Effector CD8-positive, alpha-beta T cell (primary cell): ENCODE measurements around the gene POLR2A.

Experiments
- DNase-seq: peaks from one replicate; lab custom pipeline; 2025; lab: John Stamatoyannopoulos, UW

POLR2A gene

DNA sequence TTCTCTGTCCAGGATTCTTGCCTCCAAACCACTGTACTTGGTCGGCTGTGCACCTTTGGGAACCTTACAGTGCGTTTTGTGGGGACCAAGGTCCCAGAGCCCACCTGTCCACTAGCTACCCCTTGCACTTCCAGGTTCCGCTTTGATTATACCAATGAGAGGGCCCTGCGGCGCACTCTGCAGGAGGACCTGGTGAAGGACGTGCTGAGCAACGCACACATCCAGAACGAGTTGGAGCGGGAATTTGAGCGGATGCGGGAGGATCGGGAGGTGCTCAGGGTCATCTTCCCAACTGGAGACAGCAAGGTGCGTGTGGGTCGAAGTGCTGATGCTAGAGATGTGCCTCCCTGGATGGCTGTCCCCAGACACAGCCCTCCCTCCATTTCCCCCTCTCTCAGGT, 18.8 kb downstream of the POLR2A start:
- no peak for DNase-seq

DNA sequence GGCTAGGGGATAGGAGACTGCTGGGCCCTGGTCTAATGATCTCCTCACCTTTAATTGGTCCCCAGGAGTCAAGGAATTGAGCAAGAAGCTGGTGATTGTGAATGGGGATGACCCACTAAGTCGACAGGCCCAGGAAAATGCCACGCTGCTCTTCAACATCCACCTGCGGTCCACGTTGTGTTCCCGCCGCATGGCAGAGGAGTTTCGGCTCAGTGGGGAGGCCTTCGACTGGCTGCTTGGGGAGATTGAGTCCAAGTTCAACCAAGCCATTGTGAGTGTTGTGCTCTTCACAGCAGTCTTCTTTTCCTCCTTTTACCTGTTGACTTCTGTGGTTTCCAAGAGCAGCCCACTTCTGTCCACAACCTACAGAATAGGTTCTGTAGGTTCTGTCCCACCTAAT, 19.4 kb downstream of the POLR2A start:
- no peak for DNase-seq

DNA sequence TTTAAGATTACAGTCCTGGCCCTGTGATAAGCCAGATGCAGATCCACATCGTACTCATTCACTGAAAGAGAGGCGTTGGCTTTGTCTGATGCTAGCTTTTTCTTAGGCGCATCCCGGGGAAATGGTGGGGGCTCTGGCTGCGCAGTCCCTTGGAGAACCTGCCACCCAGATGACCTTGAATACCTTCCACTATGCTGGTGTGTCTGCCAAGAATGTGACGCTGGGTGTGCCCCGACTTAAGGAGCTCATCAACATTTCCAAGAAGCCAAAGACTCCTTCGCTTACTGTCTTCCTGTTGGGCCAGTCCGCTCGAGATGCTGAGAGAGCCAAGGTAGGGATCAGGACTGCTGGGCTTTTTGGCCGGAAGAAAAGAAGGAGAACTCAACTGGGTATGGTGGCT, 24.0 kb downstream of the POLR2A start:
- no peak for DNase-seq

DNA sequence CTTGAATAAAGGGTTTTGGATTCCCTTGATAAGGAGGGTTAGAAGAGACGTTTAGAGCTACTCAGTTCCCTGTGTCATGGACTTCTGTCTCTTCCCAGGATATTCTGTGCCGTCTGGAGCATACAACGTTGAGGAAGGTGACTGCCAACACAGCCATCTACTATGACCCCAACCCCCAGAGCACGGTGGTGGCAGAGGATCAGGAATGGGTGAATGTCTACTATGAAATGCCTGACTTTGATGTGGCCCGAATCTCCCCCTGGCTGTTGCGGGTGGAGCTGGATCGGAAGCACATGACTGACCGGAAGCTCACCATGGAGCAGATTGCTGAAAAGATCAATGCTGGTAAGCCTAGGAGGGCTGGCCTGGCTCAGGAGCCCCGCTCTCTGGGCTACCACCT, 24.7 kb downstream of the POLR2A start:
- DNase-seq, result no peak

DNA sequence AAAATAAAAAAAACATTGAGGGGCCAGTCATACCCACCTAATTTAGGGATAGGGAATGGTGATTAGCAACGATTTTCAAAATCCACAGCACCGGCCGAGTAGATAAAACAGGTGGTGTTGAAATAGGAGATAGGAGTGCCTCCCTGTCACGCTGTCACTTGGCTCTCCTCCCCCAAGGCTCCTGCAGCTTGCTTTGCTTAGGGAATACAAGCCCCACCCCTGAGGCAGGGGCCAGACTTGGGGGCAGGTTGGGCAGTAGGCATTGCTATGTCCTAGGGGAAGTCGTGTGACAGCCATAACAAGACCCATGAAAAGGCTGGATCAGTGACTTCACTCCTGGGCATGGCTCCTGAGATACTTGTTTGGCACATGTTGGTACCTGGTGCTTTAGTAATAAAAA, 25.8 kb downstream of the POLR2A start:
- no peak for DNase-seq

DNA sequence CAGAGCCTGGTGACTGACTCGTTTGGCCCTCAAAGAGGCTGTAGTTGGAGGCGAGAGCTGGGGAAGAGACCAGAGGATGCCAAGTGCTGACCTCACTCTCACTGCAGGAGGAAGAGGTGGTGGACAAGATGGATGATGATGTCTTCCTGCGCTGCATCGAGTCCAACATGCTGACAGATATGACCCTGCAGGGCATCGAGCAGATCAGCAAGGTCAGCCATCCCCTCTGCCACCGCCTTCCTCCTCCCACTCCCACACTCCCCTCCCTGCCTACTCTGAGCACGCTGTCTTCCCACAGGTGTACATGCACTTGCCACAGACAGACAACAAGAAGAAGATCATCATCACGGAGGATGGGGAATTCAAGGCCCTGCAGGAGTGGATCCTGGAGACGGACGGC, 26.9 kb downstream of the POLR2A start:
- no peak for DNase-seq

DNA sequence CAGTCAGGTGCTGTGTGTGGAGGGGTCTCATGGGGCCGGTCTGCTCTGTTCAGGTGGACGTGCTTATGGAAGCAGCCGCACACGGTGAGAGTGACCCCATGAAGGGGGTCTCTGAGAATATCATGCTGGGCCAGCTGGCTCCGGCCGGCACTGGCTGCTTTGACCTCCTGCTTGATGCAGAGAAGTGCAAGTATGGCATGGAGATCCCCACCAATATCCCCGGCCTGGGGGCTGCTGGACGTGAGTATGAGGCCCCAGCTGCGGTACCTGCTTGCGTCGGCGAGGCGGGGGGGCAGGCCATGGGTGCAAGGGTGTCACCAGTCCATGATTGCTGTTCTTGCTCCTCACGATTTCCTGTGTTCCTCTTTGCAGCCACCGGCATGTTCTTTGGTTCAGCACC, 27.9 kb downstream of the POLR2A start:
- DNase-seq, result no peak

DNA sequence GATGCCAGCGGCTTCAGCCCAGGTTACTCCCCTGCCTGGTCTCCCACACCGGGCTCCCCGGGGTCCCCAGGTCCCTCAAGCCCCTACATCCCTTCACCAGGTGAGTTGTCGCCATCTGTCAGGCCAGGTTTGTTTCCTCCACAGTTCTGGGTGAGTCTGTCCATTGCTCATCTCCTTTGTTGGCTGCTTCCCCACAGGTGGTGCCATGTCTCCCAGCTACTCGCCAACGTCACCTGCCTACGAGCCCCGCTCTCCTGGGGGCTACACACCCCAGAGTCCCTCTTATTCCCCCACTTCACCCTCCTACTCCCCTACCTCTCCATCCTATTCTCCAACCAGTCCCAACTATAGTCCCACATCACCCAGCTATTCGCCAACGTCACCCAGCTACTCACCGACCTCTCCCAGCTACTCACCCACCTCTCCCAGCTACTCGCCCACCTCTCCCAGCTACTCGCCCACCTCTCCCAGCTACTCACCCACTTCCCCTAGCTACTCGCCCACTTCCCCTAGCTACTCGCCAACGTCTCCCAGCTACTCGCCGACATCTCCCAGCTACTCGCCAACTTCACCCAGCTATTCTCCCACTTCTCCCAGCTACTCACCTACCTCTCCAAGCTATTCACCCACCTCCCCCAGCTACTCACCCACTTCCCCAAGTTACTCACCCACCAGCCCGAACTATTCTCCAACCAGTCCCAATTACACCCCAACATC, 28.8 kb downstream of the POLR2A start:
- DNase-seq, result no peak

DNA sequence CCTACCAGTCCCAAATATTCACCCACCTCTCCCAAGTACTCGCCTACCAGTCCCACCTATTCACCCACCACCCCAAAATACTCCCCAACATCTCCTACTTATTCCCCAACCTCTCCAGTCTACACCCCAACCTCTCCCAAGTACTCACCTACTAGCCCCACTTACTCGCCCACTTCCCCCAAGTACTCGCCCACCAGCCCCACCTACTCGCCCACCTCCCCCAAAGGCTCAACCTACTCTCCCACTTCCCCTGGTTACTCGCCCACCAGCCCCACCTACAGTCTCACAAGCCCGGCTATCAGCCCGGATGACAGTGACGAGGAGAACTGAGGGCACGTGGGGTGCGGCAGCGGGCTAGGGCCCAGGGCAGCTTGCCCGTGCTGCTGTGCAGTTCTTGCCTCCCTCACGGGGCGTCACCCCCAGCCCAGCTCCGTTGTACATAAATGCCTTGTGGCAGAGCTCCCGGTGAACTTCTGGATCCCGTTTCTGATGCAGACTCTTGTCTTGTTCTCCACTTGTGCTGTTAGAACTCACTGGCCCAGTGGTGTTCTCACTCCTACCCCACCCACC, 29.8 kb downstream of the POLR2A start:
- no peak for DNase-seq

DNA sequence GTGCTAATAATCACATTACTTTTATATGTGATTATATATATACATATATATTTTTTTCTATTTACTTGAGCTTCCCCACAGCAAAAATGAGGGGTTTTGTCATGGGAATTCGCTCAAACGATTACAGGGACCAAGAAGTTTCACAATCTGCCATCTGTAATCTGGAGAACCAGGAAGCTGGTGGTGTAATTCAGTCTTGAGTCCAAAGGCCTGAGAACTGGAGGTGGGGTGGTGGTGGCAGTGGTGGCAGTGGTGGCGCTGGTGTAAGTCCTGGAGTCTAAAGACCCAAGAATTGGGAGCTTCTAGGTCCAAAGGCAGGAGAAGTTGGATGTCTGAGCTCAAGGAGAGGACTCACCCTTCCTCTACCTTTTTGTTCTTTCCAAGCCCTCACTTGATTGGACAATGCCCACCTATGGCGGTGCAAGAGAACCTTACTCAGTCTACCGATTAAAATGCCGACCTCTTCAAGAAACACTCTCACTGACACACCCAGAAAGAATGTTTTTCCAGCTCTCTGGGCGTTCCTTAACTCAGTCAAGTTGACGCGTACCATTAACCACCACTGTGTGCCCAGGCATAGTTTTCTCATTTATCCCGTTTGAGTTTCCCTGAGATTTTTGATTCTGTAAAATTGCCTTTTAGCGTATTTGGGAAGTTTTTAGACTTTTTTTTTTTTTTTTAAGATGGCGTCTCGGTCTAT, 31.9 kb downstream of the POLR2A start:
- no peak for DNase-seq

DNA sequence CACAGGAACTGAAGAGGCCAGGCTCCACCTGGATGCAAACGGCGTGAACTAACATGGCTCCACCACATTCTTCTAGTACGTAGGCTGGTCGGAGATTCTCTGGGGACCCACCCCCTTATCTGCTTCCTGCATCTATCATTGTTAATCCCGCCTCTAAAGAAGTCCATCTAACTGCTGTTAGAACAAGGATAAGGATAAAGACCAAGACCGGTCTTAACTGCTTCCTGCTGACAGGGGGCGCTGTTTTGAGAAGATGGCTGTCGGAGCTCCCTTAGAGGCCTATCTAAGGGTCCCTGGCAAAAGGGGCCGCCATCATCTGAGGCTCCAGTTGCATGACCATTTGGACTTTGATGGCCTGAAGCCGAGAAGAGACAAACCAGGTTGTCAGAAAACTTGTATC, 38.9 kb downstream of the POLR2A start:
- DNase-seq, result peak; percentile 33

DNA sequence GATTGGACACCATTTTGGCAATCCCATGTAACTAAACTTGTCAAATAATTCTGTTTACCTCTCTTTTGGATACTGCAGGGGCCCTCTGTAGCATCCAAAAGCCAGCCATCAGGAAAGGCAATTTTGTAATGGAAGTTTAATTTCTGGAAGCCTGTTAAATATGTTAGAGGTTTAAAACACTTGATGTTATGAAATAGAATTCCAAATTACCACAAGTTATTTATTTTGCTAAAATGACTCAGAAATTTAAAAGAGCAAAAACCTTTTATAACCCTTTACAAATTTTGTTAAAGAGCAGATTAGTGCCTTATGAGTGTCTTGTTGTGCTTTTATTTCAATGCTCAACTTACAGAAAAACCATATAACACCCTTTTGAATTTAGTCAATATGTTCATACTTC, 44.7 kb downstream of the POLR2A start:
- DNase-seq, result no peak

DNA sequence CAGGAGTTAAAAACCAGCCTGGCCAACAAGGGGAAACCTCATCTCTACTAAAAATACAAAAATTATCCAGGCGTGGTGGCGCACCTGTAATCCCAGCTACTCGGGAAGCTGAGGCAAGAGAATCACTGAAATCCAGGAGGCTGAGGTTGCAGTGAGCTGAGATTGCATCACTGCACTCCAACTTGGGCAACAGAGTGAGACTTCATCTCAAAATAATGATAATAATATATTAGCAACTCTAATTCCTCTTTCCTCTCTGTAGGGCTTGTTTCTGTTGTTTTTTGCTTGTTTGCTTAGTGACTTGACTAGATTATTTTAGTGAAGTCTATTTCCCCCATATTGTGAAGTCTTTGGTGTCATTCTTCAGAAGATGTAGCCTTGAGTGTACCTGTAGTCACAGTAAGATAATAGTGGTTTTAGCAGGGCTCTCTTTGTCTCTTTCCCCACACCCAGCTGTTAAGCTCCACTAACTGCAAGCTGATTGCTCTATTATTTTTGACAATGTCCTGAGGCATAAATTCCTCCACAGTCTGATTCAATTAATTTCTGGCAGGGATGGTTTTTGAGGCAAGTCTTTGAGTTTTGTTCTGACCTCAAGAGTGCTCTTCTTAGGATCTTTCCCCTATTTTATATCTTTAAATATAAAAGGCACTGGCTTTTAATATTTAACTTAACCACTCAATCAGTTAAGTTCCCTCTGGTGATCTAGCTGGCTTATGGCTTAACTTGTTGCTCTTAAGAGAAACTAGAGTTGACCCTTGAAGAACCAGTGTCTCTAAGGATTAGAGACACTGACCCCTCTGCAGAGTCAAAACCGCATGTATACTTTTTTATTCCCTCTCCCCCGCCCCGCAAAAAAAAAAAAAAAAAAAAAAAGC, 46.1 kb downstream of the POLR2A start:
- no peak for DNase-seq

DNA sequence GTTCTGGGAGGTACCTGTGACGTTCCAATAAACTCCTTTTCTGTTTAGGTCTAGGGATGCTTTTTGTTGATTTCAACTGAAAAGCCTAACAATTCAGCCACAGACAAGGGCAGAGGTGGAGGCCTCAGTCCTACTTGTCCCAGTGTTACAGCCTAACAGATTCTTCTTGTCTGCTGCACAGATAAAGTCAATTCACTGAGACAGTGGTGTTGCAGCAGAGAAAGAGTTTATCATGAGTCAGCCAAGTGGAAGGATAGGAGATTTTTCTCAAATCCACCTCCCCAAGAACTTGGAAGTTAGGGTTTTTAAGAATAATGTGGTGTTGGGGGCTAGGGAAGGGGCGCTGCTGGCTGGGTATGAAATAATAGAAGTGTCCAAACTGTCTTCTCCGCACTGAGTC, 53.9 kb downstream of the POLR2A start:
- no peak for DNase-seq

DNA sequence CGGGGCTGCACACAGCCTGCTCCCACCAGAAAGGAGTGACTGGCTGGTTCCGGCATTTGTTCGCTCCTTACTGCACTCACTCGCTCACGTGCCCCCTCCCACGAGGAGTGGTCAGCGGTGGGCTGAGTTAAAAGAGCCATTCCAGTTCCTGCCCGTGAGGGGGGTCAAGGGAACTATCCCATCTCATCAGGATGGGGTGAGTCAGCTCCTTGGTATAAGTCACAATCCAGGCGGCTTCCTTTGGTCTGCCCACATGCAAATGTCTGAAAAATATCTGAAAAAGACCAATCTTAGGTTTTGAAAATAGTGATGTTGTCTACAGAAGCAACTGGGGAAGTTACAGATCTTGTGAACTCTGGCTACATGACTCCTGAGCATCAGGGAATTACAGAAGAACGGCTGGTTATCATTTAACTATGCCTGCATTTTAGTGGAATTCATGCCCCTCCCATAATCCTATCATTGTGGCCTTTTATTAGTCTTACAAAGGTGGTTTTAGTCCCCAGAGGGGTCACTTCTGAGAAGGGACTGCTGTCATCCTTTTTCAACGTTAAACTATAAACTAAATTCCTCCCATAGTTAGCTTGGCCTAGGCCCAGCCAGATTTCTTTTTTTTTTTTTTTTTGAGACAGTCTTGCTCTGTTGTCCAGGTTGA, 54.9 kb downstream of the POLR2A start:
- no peak for DNase-seq

DNA sequence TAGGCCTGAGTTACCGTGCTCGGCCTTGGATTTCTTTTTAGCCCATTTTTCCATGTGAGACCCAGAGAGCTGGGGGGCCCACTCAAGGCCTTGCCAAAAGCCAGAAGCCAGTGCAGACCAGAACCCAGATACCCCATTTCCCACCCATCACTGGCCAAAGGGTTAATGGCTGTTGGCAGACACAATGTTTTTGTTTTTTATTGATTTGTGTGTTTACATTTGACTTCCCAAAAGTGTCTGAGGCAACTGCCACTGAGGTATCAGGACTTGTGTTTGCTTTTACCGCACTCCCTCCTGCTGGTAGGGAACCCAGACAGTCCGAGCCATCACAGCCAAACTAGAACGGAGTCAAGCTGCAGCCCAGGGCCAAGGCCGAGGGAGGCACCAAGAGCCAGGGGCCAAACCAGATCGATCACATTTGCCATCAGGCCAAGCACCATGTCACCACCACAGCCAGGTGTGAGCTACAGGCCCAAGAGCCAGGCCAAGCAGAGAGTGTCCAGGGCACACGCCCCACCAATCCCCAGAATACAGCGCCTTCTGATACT, 57.0 kb downstream of the POLR2A start:
- DNase-seq, result no peak

DNA sequence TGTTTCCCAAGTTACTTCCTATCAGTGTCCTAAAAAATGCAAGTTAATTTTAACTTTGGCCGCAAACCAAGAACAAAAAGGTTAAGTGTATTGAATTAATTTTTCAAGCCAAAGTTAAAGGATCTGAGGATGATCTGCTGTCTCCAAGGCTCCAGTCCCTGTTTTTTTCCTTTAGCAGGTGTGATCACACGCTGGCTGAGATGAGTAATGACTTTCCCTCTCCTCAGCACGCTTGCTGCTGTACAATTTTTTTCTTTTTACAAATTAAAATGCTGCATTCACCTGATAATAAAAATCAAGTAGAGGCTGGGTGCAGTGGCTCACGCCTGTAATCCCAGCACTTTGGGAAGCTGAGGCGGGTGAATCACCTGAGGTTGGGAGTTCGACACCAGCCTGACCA, 60.7 kb downstream of the POLR2A start:
- DNase-seq, result no peak

DNA sequence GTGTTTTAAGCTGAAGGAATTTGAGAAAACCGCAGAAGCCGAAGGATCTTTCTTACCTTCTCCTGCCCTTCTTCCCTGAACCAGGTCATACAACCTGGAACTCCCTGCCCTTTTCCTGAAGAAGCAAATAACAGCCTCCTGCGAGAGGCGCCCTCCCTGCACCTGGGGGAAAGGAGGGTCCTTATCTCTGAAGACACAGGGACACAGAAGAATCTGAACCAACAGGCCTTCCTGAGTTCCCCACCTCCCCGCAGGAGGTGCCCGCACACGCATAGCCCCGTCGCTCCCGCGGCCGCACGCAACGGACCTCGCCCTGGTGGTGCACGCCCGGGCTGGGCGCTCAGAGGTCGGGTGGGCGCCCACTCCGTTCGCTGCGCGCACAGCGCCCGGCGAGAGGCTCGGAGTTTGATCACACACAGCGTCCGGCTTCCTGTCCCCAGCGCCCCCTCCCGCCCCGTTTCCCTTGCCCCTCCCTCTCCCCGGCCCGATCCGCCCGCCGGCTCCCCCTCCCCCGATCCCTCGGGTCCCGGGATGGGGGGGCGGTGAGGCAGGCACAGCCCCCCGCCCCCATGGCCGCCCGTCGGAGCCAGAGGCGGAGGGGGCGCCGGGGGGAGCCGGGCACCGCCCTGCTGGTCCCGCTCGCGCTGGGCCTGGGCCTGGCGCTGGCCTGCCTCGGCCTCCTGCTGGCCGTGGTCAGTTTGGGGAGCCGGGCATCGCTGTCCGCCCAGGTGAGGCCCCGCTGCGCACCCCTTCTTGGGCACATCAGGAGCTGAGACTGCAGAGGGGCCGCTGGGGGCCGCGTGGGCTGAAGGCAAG, 64.6 kb downstream of the POLR2A start, which contains the start of gene TNFSF12:
TSS of gene TNFSF12 (plus strand) at position 474 of the 816 bp plus-strand sequence. CDS start at position 570, 96 bp downstream.
- DNase-seq, result peak; percentile 28
